OCI-M1 (cell line): ENCODE results near the gene LCN2.
A peak's percentile ranks its signal among the peaks of the same experiment; 100 is the strongest.

Source experiments
- DNase-seq: peaks from one replicate; lab custom pipeline; 2025; lab: John Stamatoyannopoulos, UW

LCN2 gene

GRCh38 chr9:128115187-128116103, 33.8 kb upstream of the LCN2 start:
- peak; percentile 97 for DNase-seq

- no peak for DNase-seq
Measured at GRCh38 chr9:128116104-128117083, 32.9 kb upstream of the LCN2 start.

DNA sequence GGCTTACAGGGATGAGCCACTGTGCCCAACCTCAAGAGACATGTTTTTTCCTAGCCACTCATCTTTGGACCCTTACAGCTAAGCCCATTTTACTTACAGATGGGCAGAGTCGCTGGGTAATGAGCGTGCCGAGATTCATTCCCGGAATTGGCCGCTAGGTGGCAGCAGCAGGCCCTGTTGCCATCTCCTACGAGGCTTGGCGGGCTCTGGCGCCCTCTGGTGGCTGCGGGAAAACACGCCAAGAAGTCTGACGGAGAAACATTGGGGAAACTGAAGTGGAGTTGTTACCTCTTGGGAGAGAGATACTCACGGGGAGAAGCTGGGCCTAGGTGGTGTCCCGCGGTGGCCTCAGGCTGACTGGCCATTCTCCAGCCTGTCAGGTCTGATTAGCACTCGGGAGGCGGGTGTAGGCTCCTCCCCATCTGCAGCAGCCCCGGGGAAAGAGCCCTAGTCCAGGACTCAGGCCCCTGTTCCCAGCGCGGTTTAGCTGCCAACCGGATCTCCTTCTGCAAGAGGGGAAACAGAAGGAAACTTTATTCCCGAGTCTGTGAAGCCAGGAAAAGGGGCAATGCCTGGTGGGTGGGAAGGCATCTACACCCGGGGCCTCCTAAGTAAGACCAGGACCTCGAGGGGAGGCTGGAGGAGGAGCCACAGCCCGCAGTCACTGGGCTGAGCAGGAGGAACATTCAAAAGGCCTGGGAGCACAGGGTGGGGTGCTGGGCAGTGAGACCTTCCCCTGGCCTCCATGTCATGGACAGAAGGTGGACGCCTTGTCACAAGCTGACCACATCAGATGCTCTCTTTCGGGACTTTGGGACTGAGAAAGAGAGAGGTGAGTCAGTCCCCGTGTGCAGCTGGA, 31.4 kb upstream of the LCN2 start:
- peak; percentile 96 for DNase-seq

- no peak for DNase-seq
Measured at GRCh38 chr9:128118472-128118857, 30.8 kb upstream of the LCN2 start.

- no peak for DNase-seq
Measured at GRCh38 chr9:128118971-128119665, 30.1 kb upstream of the LCN2 start.

GRCh38 chr9:128120061-128120740, 29.1 kb upstream of the LCN2 start:
- no peak for DNase-seq

- no peak for DNase-seq
Measured at GRCh38 chr9:128120741-128121465, 28.4 kb upstream of the LCN2 start.

DNA sequence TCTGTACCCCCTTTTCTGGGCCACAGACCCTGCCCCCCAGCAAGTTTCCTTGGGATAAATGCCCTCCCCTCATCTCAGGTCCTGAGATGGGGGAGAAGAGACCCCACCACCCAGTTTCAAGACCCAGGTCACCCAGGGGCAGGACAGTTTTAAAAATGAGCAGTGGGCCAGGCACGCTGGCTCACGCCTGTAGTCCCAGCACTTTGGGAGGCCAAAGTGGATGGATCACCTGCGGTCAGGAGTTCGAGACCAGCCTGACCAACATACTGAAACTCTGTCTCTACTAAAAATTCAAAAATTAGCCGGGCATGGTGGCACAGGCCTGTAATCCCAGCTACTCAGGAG, 27.8 kb upstream of the LCN2 start:
- DNase-seq = no peak

DNA sequence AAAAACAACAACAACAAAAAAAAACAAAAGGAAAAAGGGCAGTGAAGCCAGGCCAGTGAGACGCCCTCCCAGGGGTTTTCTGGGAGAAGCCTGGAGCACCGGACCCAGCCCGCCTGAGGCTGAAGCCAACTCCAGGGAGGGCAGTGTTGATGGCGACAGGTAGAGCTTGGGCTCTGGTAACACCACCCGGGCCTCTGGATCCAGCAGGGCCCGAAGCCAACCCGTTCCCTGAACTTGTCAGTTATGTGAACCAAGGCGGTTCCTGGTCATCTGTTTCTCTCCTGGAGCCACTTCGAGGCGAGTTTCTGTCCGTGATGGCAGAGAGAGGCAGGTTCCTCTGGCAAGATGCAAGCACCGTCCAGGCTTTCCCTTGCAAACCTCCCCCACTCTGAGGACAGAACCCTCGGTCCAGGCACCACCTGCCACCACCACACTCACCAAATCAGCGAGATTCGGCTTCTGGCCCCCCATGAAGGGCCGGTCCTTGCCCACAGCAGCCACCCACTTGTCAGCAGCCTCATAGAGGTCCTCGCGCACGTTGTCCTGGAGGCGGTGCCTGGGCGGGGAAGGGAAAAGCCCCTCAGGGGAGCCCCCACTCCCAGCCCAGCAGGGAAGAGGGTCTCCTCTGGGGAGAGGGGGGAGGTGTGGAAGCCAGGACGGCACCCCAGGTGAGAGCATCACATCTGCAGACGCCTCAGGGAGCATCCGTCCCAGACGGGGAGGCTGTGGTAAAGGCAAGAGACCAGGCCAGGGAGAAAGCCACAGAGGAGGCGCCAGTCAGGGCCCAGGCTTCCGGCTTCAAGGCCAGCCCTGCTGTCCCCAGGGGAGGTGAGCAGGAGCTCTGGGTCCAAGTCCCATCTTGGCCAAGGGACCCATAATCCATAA, 27.1 kb upstream of the LCN2 start:
- no peak for DNase-seq

DNA sequence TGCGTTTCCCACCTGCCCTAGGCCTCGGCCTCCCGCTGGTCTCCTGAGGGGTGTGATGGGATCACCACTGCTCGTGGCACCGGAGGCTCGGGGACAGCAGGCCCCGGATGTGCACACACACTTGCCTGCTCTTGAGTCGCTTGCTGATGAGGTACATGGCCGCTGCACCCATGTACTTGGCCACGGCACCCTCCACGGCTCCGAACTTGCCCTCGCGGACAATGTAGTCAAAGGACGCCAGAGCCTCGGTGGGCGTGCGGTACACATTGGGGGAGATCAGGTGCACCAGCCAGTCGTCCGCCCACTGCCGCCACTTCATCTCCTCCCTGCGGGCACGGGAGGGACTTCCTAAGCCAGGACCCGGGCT, 26.5 kb upstream of the LCN2 start:
- no peak for DNase-seq

- no peak for DNase-seq
Measured at GRCh38 chr9:128123451-128124080, 25.7 kb upstream of the LCN2 start.

DNA sequence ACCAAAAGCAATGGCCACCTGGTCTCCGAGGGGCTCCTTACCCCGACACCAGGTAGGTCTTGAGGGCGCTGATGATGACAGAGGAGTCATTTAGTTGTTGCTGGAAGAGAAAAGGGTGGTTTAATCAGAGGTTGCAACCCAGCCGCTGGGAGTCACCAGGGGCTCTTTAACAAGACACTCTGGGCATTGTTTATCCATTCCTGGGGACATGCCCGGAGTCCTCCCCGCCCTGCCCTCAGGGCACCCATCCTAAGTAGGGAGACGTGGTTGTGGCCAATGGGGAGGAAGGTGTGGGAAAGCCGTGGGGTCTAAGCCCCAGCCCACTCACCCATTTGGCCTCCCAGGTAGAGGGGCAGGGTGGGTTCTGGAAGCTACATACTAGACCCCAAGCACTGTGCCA, 24.8 kb upstream of the LCN2 start:
- DNase-seq = no peak

- peak; percentile 80 for DNase-seq
Measured at GRCh38 chr9:128124873-128125579, 24.2 kb upstream of the LCN2 start.

GRCh38 chr9:128125580-128126354, 23.5 kb upstream of the LCN2 start:
- peak; percentile 32 for DNase-seq

DNA sequence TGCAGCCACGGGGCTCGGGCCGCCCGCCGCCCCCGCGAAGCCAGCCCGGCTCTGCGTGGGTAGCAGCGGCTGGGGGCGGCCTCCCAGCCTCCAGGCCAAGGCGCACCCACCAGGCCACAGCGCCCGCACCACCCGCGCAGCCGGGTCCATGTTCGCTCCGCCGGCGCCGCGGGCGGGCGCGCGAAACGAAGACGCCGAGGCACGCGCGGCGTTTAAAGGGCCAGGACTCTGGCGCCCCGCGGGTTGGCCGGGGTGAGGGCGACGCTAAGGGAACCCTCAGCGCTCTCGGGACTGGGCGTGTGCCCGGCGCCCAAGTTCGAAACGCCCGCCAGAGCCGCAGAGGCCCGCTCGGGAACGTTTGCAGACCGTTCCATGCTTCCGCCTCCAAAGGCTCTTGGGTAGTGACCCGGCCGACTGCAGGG, 21.7 kb upstream of the LCN2 start, which contains the start of gene PTGES2:
Gene PTGES2, minus strand, starts transcription at position 162 of the 422 bp plus-strand sequence. Its CDS starts 12 bp downstream, at position 150.
- peak; percentile 91 for DNase-seq

DNA sequence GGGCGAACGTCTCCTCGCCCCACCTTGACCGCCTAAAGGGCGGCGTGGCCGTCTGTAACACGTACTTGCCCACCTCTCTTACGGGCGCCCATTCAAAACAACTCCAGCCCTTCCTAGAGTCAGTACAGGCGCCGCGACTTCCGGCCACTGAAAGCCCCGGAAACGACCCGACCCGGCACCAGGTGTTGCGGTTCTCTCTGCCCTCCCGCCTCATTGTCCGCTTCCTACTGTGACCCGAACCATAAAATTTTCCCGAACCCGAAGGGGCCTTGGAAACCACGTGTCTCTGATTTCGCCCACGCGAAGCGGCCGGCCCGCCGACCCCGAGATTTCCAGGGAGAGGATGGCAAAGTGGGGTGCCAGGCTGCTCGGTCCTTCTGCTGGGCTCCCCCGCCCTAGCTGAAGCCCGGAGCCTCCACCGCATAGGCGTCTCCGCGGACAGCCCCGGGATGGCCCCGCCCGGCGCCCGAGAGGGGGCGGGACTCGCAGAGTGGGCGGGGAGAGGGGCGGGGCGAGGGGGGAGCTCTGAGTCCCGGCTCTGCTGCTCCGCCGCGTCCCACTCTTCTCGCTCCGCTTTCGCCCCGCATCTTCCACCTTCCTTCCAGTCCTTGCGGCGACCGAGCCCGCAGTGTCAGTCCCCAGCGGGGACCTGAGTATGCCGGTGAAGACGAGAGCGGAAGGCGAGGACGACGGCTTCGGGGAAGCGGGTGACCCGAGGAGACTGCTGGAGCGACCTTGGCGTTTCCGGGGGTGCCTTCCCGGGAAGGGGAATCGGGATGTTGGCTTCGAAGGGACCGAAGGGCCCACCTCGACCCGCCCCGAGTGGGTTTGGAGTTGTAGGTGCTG, 21.0 kb upstream of the LCN2 start:
- peak; percentile 94 for DNase-seq
